LNCAP (cell line): ENCODE results near the gene SETD3.

ENCODE experiments used
- CTCF ChIP-seq: fragments of 450-650 bp; IDR thresholded peaks from 2 replicates; pipeline ENCODE4 v1.5.1; 2017; ENCODE audit warnings: mild to moderate bottlenecking

The SETD3 gene

GRCh38 chr14:99476864-99477263, 3.8 kb downstream of the SETD3 start:
- TF ChIP-seq CTCF: no peak

GRCh38 chr14:99475660-99476059, 5.0 kb downstream of the SETD3 start:
- TF ChIP-seq CTCF: no peak

- TF ChIP-seq CTCF: peak; percentile 20; the same call in 1 of the 2 replicates
Measured at GRCh38 chr14:99475179-99475578, 5.5 kb downstream of the SETD3 start.

- no peak for TF ChIP-seq CTCF
Measured at GRCh38 chr14:99473458-99473857, 7.2 kb downstream of the SETD3 start.

GRCh38 chr14:99472937-99473336, 7.7 kb downstream of the SETD3 start:
- TF ChIP-seq CTCF: no peak

GRCh38 chr14:99471731-99472130, 8.9 kb downstream of the SETD3 start:
- TF ChIP-seq CTCF: no peak

- no peak for TF ChIP-seq CTCF
Measured at GRCh38 chr14:99468836-99469592, 11.6 kb downstream of the SETD3 start.

GRCh38 chr14:99468081-99468480, 12.6 kb downstream of the SETD3 start:
- no peak for TF ChIP-seq CTCF
